Fibroblast of peridontal ligament (primary cell): ENCODE measurements around the gene PPP1R15B.

Experiments
- DNase-seq: peaks from one replicate; pipeline ENCODE4 v3.0.0-alpha.2; 2010; ENCODE audit errors: extremely low read depth

Gene PPP1R15B

DNA sequence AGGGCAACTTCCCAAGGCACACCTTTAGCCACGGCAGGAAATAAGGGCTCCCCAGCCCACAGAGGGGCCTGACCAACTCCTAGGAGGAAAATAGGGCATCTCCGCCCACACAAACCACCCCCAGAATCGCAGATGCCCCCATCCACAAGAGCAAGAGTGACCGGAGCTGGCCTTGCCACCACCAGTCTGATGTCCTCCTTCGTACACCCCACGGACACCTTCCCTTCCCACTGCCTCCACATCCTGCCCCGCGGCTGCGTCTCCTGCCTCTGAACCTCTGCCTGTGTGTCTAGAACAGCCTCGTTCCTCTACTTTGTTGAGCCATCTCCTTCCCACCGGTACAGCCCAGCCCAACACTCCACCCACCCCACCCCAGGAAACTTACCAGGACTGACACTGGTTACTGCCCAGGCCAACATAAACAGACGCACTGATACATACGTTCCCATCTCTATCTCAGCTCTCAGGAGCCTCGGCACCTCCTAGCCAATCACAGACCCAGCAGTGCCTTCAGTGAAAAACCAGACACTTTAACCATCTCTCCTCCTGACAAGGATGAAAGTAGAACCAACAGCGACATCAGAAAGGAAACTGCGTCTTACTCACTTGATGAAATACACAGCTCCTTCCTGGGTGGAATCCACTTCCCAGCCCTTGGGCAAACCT lies 44.3 kb downstream of the PPP1R15B start:
- DNase-seq = no peak

DNA sequence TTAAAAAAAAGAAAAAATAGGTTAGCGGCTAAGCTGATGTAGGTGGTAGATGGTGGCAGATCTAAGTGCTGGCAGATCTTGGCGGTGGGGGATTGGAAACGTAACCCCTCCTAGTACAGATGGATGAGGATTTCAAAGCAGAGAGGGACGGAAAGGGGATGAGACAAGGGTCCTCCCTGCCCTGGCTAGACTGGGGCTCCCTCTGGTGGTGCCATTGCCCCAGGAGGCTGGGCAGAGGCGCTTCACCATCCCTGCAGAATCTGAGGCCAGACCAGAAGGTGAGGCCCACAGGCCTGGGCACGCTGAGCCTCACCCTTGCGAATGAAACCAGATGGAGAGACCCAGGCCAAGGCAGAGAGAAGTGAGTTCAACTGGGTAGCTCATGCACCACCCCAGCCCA lies 44.9 kb downstream of the PPP1R15B start:
- DNase-seq = no peak

DNA sequence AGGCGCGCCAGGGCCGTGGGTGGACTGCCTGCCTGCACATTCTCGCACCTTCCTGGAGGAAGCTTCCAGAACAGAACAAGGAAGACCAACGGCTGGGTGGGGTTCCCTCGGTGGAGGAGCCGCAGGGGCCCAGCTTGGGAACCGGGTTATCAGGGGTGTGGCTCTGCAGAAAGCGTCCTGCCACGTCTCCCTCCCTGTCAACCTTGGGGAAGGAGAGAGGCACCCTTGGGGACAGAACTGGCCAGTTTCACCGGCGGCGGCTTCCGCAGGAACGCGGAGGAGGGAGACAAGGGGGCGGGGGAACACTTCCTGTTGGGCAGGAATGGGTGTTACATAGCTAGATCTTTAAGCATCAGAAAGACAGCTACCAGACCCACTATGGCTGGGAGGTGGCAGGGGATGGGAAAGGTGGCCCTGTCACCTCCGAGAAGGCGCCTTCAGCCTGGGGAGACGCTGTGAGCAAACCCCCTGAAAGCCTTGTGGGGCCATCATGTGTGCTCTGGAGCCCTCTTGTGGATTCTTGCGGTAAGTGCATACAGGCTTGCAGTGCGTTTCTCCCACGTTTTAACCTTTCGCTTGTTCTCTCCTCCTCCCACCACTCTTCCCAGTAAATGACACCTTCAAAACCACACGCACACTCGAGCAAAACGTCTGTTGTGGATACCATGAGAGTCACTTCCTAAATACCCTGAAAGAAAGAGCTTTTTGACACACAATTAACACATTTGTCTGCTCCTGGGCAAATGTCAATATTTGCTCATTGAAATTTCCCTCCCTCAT lies 48.1 kb downstream of the PPP1R15B start:
- peak; percentile 79 for DNase-seq

DNA sequence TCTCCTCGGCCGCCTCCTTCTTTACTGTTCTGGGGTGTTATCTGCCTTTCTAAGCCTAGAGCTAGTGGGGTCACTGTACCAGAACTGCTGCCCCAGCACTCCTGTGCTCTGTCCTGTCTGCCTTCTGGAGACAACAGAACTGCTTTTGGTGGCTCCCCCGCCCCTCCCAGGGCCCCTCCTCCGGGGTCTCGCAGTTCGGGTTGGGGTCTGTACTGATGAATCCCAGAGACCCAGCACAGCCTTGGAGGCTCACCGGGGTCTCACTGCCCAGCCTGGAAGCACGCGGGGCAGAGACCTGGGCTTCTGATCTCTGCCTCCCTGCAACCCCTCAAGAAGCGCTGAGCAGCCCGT lies 48.7 kb downstream of the PPP1R15B start:
- no peak for DNase-seq

DNA sequence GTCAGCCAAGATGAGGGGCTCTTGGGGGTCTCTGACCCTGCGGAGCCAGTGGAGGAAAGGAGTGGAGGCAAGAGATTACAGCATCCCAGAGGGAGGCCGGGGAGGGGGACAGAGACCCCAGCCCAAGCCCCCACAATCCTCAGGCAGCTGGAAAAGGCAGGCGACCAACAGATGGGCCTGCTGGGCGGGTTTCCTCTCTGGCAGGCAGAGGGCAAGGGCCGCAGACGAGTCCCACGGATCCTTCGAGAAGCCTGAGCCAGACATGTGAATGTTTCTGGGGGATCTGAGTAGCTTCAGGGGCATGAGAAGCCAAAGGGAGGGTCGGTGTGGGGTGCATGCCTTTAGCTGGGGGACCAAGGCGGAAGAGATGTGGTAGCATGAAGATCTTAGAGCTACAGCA lies 49.8 kb downstream of the PPP1R15B start:
- DNase-seq = no peak

DNA sequence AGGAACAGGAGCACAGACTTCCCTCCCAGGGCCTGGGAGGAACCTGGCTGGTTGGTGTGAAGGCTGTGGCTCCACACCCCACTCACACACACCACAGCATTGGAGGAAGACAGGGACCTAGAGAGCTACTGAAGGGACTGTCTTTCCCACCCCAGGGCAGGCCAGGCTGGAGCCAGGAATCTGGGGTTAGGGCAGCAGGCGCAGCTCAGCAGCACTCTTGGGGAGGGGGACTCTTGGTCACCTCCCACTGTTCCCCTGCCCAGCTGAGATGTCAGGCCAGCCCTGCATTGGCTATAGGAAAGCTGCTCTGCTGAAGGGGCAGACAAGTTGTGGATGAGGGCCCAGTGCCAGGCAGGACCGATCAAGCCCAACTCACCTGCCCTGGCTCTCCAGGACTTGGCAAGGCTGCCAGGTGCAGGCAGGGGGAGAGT lies 50.3 kb downstream of the PPP1R15B start:
- DNase-seq = no peak

DNA sequence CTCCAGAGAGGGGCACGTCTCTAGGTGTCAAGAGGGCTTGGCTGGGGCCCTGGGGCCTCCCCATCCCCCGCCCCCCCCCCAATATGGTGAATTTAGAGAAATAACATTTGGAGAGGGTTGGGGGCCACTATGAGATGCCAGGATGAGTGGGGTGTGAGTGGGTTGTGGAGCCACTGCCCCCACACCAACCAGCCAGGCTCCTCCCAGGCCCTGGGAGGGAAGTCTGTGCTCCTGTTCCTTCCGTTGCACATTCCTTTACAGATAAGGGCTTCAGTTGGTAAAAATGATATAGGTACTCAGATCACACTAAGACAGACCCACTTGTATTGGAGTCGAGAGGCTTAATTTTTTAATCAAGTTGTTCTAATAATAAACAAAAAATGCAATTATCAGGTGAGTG lies 51.3 kb downstream of the PPP1R15B start:
- DNase-seq = no peak

DNA sequence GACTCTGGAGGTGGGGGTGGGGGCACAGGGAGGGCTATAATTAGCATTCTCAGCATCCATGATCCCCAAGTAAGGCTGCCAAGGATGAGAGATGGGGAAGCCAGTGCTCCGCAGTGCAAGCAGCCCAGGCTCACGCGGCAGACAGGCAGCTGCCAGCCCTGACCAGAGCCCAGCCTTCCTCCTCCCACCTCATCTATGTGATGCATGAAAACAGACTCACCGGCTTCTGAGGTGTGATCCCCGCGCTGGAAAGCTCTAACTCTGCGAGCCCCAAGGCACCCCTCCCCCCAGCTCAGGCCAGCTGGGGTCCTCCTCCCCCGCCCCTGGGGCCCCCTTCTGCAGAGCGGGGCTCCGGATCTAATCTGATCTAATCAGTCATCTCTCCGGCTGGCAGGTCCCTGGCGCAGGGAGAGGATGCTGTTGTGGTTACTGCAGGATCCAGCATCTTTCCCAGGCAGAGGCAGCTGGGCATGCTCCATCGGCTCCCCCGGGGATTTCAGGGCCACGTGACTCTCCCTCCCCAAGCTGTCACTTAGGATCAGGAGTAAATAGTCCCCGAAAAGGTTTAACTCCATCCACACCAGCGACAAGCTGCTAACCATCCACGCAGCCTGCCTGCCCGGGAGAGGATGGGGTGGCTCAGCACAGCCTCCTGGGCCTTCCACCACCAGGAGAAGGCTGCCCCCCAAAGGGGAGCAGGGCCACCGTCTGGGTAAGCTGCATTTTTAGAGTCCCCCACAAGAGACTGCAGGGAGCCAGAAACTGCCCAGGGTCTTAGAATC lies 52.0 kb downstream of the PPP1R15B start, which contains the start of gene PLEKHA6:
Gene PLEKHA6, minus strand, starts transcription at position 456 of the 782 bp plus-strand sequence. CDS start 86,202 bp downstream, outside the sequence.
- DNase-seq = peak; percentile 48

DNA sequence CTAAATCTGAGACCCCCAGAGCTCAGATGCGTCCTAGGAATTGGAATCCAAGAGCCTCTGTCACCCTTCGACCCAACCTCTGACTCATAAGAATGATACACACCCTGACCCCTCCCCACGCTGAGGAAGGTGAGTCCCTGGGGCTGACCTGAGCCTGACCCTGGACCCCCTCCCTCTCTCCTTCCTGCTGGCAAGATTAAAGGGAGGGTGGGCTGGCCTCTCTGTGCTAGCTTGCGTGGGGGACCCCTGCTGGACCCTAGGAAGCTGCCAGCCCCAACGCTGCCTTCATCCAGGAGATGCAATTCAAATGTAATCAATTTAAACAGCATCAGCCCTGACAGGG lies 52.5 kb downstream of the PPP1R15B start:
- no peak for DNase-seq

DNA sequence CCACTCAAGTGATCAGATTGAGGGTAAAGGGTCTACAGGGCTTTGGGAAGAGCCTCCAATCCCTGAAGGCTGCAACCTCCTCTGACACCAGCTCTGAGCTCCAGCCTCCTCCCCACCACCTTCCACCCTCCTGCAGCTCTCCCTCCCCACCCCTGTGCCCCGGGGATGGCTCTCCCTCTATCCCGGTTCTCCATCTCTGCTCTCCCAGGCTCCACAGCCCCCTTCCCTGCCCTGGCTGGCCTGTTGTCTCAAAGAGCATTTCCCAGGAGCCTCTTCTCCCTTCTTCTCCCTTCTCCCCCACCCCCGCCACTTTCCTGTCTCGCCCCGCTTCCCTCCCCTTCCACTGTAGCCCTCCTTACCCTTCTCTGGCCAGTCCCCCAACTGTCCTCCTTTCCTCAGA lies 53.0 kb downstream of the PPP1R15B start:
- no peak for DNase-seq

DNA sequence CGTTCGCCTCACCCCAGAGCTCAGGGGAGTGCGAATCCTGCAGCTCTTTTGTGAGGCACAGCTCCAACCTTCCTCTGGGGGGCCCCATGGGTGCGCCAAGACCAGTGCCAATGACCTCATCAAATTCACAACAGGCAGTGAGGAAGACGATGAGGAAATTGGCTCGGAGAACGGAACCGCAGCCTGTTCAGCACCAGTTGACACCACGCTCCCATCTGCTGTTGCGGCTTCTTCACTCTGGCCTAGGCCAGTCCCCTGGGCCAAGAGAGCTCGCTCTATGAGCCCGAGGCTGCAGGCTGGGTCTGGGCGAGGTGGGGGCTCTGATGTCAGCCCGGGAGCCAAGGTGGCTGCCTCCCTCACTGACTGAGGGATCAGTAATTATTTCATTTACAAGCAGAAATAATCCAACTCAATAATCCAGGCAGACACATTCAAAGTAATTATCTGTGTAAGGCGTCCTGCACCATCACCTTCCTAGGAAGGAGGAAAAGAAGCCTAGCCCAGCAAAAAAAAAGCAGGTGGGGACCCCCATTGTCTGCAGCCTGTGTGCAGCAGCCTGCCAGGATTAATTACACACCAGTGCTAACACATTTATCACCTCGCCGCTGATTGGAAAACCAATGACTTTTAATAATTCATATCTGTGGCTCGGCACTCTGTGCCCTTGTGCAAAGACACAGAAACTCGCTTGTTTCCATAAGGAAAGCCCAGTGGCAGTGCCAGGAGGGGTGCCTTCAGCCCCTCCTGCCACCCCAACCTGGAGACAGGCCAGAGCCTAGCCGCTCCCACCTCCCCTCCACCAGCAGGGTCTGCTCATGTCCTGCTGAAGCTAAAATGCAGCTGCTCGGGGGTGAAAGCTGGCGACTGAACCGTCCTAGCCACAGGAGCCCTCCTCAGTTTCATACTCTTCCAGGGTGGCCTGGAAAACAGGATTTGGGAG lies 53.8 kb downstream of the PPP1R15B start:
- DNase-seq = no peak

DNA sequence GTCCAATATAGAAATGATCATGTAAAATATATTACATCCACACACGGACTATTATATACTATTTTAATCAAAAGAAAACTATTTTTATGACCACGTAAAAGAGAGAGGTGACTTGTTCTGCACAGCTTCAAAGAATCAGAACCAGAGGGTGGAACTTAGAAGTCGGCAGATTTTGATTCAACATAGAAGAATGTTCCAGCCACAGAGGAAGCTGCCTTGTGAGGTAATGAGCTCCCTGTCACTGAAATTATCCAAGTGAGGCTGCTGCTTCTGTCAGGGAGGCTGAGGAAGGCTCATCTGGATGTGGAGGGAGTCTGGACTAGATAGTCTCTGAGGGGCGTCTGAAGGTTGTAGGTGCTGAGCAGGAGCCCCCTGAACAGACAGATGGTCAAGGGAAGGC lies 54.6 kb downstream of the PPP1R15B start:
- DNase-seq = no peak

DNA sequence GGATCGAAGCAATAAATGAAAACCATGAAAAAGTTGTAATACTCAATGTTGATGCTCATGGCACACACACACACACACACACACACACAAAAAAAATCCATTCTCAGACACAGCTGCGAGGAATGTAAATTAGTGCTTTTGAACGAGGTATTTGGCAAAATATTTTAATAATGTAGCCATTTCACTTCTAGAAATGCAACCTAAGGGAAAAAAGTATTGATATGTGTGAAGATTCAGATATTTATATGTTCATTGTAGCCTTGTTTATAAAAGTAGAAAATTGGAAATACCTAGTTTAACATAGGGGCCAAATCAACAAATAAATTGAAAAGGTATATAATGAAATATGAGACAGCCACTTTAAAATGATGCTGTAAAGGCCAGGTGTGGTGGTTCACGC lies 55.7 kb downstream of the PPP1R15B start:
- no peak for DNase-seq

DNA sequence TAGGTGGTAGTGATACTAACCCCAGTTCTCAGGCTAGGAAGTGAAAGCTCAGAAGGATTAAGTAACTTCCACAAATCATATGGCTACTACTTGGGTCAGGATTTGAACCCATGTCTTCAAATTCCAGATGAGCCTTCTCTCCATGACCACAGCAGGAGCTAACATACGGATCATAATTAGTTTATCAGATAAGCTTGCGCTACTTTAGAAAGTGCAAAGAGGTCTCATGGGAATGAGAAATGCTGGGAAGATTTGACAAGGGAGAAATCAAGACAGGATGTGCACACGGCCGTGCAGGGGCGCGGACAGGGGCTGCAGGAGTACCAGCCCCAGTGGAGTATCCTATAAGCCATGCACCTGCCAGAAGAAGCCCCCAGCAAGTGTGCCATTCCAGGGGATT lies 57.0 kb downstream of the PPP1R15B start:
- no peak for DNase-seq
